OCI-LY3 (cell line): ENCODE results near the gene HACD2.

Source experiments
- H2AFZ ChIP-seq: fragments of 200-600, 300-600 bp; shearing (Covaris generic); 2 replicates; pipeline ENCODE4 v1.6.0; 2014; ENCODE audit warnings: antibody characterized with exemption, low read depth, low read length
- H3K27ac ChIP-seq: fragments of 200-600, 300-600 bp; sonication (generic); 2 replicates; pipeline ENCODE4 v1.5.1; 2014; ENCODE audit warnings: mild to moderate bottlenecking, low read length, moderate library complexity, mixed read lengths
- H3K27me3 ChIP-seq: fragments of 200-600, 300-600 bp; sonication (generic); 2 replicates; pipeline ENCODE4 v1.6.1; 2014; ENCODE audit warnings: low read depth, low read length, mixed read lengths
- H3K36me3 ChIP-seq: fragments of 200-600, 300-600 bp; sonication (generic); replicated peaks from 2 replicates; pipeline ENCODE3; 2014; ENCODE audit warnings: low read depth, low read length, mixed read lengths
- H3K4me1 ChIP-seq: fragments of 300-600, 200-600 bp; sonication (generic); 2 replicates; pipeline ENCODE4 v1.6.1; 2014; ENCODE audit warnings: low read length, mixed read lengths
- H3K4me2 ChIP-seq: fragments of 200-600, 300-600 bp; sonication (generic); 2 replicates; pipeline ENCODE4 v1.6.1; 2014; ENCODE audit warnings: low read length, mixed read lengths
- H3K4me3 ChIP-seq: fragments of 300-600, 200-600 bp; sonication (generic); 2 replicates; pipeline ENCODE4 v1.5.1; 2014; ENCODE audit warnings: antibody characterized with exemption, mild to moderate bottlenecking, low read length, moderate library complexity
- H3K79me2 ChIP-seq: fragments of 300-600, 200-600 bp; shearing (Covaris generic); 2 replicates; pipeline ENCODE4 v1.6.1; 2014; ENCODE audit warnings: mild to moderate bottlenecking, low read length, mixed read lengths
- H3K9ac ChIP-seq: fragments of 300-600, 200-600 bp; shearing (Covaris generic); 2 replicates; pipeline ENCODE4 v1.6.0; 2014; ENCODE audit warnings: mild to moderate bottlenecking, low read length, moderate library complexity
- H3K9me3 ChIP-seq: fragments of 200-600, 300-600 bp; shearing (Covaris generic); 2 replicates; pipeline ENCODE4 v1.6.1; 2014; ENCODE audit warnings: low read length, mixed read lengths; ENCODE audit not compliant: insufficient read depth
- H4K20me1 ChIP-seq: fragments of 200-600, 300-600 bp; sonication (generic); 2 replicates; pipeline ENCODE4 v1.6.1; 2016; ENCODE audit warnings: low read length, mixed read lengths; ENCODE audit not compliant: insufficient read depth
- CTCF ChIP-seq: fragments of 200-600, 300-600 bp; sonication (generic); IDR thresholded peaks from 2 replicates; pipeline ENCODE4 v1.5.1; 2014; ENCODE audit warnings: antibody characterized with exemption, low read length, low read depth
- EZH2phosphoT487 ChIP-seq: fragments of 200-600 bp; shearing (Covaris generic); IDR thresholded peaks from 2 replicates; pipeline ENCODE4 v1.6.1; 2018; ENCODE audit warnings: antibody characterized with exemption, mixed run types, low read depth

HACD2 gene

DNA sequence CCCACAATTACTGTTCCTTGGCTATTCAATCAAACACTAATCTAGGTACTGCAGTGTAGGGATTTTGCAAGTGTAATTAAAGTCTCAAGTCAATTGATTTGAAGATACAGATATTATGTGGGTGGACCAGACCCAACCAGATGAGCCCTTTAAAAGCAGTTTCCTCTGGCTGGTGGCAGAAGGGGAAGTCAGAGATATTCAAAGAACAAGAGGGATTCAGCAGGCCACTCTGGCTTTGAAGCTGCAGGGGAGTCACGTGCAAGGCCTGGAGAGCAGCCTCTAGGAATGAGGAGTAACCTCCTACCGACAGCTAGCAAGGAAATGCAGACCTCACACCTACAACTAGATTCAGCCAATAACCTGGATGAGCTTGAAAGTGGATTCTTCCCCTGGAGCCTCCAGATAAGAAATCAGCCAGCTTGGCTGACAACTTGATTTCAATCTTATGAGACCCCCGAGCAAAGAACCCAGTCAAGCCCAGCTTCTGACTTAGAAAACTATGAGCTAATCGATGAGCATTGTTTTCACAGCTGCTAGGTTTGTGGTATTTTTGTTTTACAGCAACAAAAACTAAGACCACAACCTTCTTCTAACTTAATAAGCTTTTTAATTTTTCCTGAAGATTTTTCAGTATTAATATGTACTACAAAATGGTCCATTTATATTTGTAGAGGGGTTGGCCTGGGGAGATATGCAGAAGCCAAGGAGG, 13.4 kb downstream of the HACD2 start:
- no peak overlapping the region for H3K4me2 ChIP-seq

GRCh38 chr3:123568875-123569274, 16.0 kb downstream of the HACD2 start:
- no peaks in the 10 kb centered on the region for H3K27me3 ChIP-seq
- peaks cover 11% of the 10 kb centered on the region; the same call in 1 of the 2 replicates for H4K20me1 ChIP-seq
- no peak overlapping the region for H2AFZ ChIP-seq
- H3K36me3 ChIP-seq, result peaks cover 5% of the 10 kb centered on the region
- TF ChIP-seq EZH2phosphoT487 (no peak), CTCF (no peak)
- no peak overlapping the region for H3K4me2 ChIP-seq
- peaks cover 16% of the 10 kb centered on the region for H3K4me1 ChIP-seq
- H3K27ac ChIP-seq, result no peak overlapping the region
- H3K9ac ChIP-seq, result no peak overlapping the region
- no peak overlapping the region for H3K4me3 ChIP-seq
- H3K79me2 ChIP-seq, result no peaks in the 10 kb centered on the region
- H3K9me3 ChIP-seq, result no peaks in the 10 kb centered on the region

More for the DNA sequence above, 13.4 kb downstream of the HACD2 start:
- Histone ChIP-seq H3K36me3 (peaks cover 9% of the 10 kb centered on the region), H3K27me3 (no peaks in the 10 kb centered on the region), H3K27ac (no peak overlapping the region), H4K20me1 (peaks cover 11% of the 10 kb centered on the region; the same call in 1 of the 2 replicates), H2AFZ (no peak overlapping the region), H3K9ac (no peak overlapping the region), H3K4me1 (peaks cover 19% of the 10 kb centered on the region), H3K9me3 (no peaks in the 10 kb centered on the region), H3K79me2 (no peaks in the 10 kb centered on the region), H3K4me3 (no peak overlapping the region)
- TF ChIP-seq EZH2phosphoT487 (no peak), CTCF (no peak)

DNA sequence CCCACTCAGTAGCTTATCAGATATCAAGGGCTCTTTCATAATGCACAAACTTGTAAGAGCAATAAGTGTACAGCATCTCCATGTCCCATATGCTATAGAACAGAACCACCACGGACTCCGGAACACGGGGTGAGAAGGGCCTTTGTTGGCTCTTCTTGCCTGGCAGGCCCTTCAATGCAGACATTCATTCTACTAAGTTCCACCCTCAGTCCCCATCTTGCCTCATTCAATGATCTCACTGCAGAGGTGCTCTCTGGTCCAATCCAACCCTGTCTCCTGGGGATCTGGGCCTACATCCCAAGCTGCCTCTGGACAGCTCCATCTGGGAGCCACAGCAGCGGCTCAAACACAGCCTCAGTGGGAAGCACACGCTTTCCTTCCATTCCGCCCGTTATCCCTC, 16.8 kb downstream of the HACD2 start:
- no peak overlapping the region for H3K4me2 ChIP-seq
- H3K27me3 ChIP-seq, result no peaks in the 10 kb centered on the region
- no peaks in the 10 kb centered on the region for H3K9me3 ChIP-seq
- no peak overlapping the region for H3K27ac ChIP-seq
- TF ChIP-seq CTCF (no peak), EZH2phosphoT487 (no peak)
- peaks cover 5% of the 10 kb centered on the region for H3K36me3 ChIP-seq
- H3K79me2 ChIP-seq, result no peaks in the 10 kb centered on the region
- H2AFZ ChIP-seq, result no peak overlapping the region
- H3K9ac ChIP-seq, result no peak overlapping the region
- H4K20me1 ChIP-seq, result peaks cover 6% of the 10 kb centered on the region; the same call in 1 of the 2 replicates
- H3K4me3 ChIP-seq, result no peak overlapping the region
- H3K4me1 ChIP-seq, result peaks cover 10% of the 10 kb centered on the region

GRCh38 chr3:123564056-123564455, 20.8 kb downstream of the HACD2 start:
- no peaks in the 10 kb centered on the region for H4K20me1 ChIP-seq
- no peak overlapping the region for H3K4me3 ChIP-seq
- no peaks in the 10 kb centered on the region for H3K9me3 ChIP-seq
- TF ChIP-seq CTCF, result no peak
- TF ChIP-seq EZH2phosphoT487, result no peak
- H3K4me2 ChIP-seq, result no peak overlapping the region
- H3K9ac ChIP-seq, result no peak overlapping the region
- H3K4me1 ChIP-seq, result peaks cover 8% of the 10 kb centered on the region
- H3K79me2 ChIP-seq, result no peaks in the 10 kb centered on the region
- H2AFZ ChIP-seq, result no peak overlapping the region
- no peak overlapping the region for H3K27ac ChIP-seq
- no peaks in the 10 kb centered on the region for H3K36me3 ChIP-seq
- H3K27me3 ChIP-seq, result no peaks in the 10 kb centered on the region
